Mucosa of stomach (tissue), 1 donor: ENCODE data around the gene MNT.

Experiments
- H3K27me3 ChIP-seq: one replicate; pipeline ENCODE4 v1.7.0; 2013; ENCODE audit warnings: mild to moderate bottlenecking, low read length; ENCODE audit not compliant: control insufficient read depth, insufficient read depth
- H3K36me3 ChIP-seq: one replicate; pipeline ENCODE4 v1.7.0; 2013; ENCODE audit warnings: low read length; ENCODE audit not compliant: control insufficient read depth, insufficient read depth
- H3K4me1 ChIP-seq: one replicate; pipeline ENCODE4 v1.7.0; 2013; ENCODE audit warnings: mild to moderate bottlenecking, low read length; ENCODE audit not compliant: control insufficient read depth, insufficient read depth
- H3K4me3 ChIP-seq: one replicate; pipeline ENCODE4 v1.7.0; 2013; ENCODE audit warnings: low read length
- H3K9ac ChIP-seq: one replicate; pipeline ENCODE4 v1.7.0; 2013; ENCODE audit warnings: mild to moderate bottlenecking, low read length, moderate library complexity
- H3K9me3 ChIP-seq: one replicate; pipeline ENCODE4 v1.7.0; 2013; ENCODE audit warnings: mild to moderate bottlenecking, low read length, moderate library complexity; ENCODE audit not compliant: control insufficient read depth
- donor health status: Pancreatic carcinoma.

MNT gene

DNA sequence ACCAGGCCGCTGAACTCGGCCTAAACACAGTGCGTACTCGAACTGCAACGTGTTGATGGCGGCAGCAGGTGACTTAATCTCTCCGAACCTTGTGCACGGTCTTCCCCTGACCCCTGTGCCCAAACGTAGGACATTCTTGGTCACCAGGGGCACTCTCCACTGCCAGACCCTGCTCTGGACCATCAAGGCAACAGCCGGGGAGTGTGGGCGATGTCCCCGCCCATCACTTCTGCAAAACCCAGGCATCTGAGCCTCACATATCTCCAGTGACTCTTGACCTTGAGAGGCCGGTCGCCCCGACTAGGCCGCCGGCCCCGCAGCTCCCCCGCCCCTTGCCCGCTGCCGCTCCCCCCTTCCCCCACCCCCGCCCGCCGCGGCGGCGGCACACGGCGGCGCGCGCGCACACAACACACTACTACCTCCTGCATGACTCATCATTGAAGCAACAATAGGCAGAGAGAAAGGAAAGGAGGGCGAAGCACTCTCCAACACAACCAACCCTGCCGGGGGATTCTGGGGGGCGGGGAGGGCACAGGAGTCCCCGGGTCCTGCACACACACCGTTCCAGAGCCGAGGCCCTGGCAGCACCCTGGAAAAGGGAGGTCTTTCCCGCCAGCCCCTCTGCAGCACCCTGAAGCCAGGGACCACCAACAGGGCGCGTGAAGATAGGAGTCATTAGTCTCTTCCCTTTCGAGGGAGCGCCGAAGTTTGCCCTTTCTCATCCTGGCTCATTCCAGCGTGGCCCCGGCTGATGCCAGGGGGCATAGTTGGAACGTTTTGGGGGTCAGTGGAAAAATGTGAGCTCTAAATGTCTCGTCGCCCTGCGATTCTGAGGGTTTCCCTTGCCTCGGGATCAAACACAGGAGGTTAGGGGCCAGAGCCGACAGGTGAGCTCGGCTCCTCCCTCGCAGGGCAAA lies 1.9 kb downstream of the MNT start:
- Histone ChIP-seq H3K27me3 (no peaks in the 10 kb centered on the region), H3K4me1 (peaks cover 70% of the 10 kb centered on the region), H3K9ac (peak overlapping the region; percentile 99), H3K9me3 (no peaks in the 10 kb centered on the region), H3K4me3 (peak overlapping the region; percentile 94), H3K36me3 (no peaks in the 10 kb centered on the region)

DNA sequence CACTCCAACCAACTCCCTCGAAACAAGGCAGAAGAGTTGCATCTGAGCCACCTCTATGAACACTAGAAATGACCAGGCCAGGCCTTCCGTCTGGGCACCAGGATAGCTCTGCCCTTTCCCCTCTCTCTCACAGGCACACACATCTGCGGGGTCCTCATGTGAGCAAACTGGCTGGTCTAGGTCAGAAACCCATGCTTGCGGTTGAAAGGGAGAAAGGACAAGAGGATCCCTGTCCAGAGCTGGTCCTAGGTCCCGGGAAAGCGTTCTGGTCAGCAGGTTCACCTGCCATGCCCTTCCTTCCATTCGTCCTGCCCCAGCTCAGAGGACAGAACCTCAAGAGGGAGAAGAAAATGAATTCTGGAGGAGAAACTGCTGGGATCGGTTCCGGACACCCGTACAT lies 2.7 kb downstream of the MNT start:
- no peaks in the 10 kb centered on the region for H3K9me3 ChIP-seq
- H3K9ac ChIP-seq = peak overlapping the region; percentile 66
- H3K4me1 ChIP-seq = peaks cover 63% of the 10 kb centered on the region
- peak overlapping the region; percentile 25 for H3K4me3 ChIP-seq
- H3K36me3 ChIP-seq = no peaks in the 10 kb centered on the region
- no peaks in the 10 kb centered on the region for H3K27me3 ChIP-seq

- peak overlapping the region; percentile 67 for H3K9ac ChIP-seq
These were observed 3.4 kb downstream of the MNT start for GRCh38 chr17:2397247-2398171.

GRCh38 chr17:2396568-2397246 lies 4.2 kb downstream of the MNT start:
- H3K27me3 ChIP-seq = no peaks in the 10 kb centered on the region
- peaks cover 58% of the 10 kb centered on the region for H3K4me1 ChIP-seq
- H3K36me3 ChIP-seq = no peaks in the 10 kb centered on the region
- peak overlapping the region; percentile 28 for H3K4me3 ChIP-seq
- H3K9me3 ChIP-seq = no peaks in the 10 kb centered on the region
- peak overlapping the region; percentile 67 for H3K9ac ChIP-seq

More at GRCh38 chr17:2397247-2398171, 3.4 kb downstream of the MNT start:
- Histone ChIP-seq H3K27me3 (no peaks in the 10 kb centered on the region), H3K4me3 (no peak overlapping the region), H3K9me3 (no peaks in the 10 kb centered on the region), H3K4me1 (peaks cover 56% of the 10 kb centered on the region), H3K36me3 (no peaks in the 10 kb centered on the region)

- H3K4me1 ChIP-seq = peaks cover 63% of the 10 kb centered on the region
- no peaks in the 10 kb centered on the region for H3K9me3 ChIP-seq
- peak overlapping the region; percentile 28 for H3K4me3 ChIP-seq
- peak overlapping the region; percentile 67 for H3K9ac ChIP-seq
- H3K27me3 ChIP-seq = no peaks in the 10 kb centered on the region
- no peaks in the 10 kb centered on the region for H3K36me3 ChIP-seq
These were observed 4.7 kb downstream of the MNT start for GRCh38 chr17:2396192-2396567.

- peak overlapping the region; percentile 28 for H3K4me3 ChIP-seq
- peaks cover 69% of the 10 kb centered on the region for H3K4me1 ChIP-seq
- H3K9me3 ChIP-seq = no peaks in the 10 kb centered on the region
- H3K9ac ChIP-seq = peak overlapping the region; percentile 67
- H3K27me3 ChIP-seq = no peaks in the 10 kb centered on the region
- no peaks in the 10 kb centered on the region for H3K36me3 ChIP-seq
These were observed 5.3 kb downstream of the MNT start for GRCh38 chr17:2395258-2396181.

- Histone ChIP-seq H3K27me3 (no peaks in the 10 kb centered on the region), H3K36me3 (no peaks in the 10 kb centered on the region), H3K4me1 (peaks cover 73% of the 10 kb centered on the region), H3K9me3 (no peaks in the 10 kb centered on the region), H3K4me3 (no peak overlapping the region), H3K9ac (no peak overlapping the region)
These were observed 6.1 kb downstream of the MNT start for GRCh38 chr17:2394775-2395201.

GRCh38 chr17:2393954-2394749 lies 6.7 kb downstream of the MNT start:
- Histone ChIP-seq H3K9ac (peak overlapping the region; percentile 34), H3K4me1 (peaks cover 71% of the 10 kb centered on the region), H3K36me3 (no peaks in the 10 kb centered on the region), H3K9me3 (no peaks in the 10 kb centered on the region), H3K4me3 (no peak overlapping the region), H3K27me3 (no peaks in the 10 kb centered on the region)

GRCh38 chr17:2393174-2393953 lies 7.5 kb downstream of the MNT start:
- Histone ChIP-seq H3K36me3 (no peaks in the 10 kb centered on the region), H3K4me3 (peak overlapping the region; percentile 74), H3K9ac (peak overlapping the region; percentile 89), H3K27me3 (no peaks in the 10 kb centered on the region), H3K9me3 (no peaks in the 10 kb centered on the region), H3K4me1 (peaks cover 64% of the 10 kb centered on the region)
